WERI-Rb-1 (cell line): ENCODE data around the gene HIGD1C.

Experiments used
- DNase-seq: peaks from one replicate; pipeline ENCODE4 v3.0.0-alpha.2; 2020
- H3K27ac ChIP-seq: fragments of 250-450 bp; sonication (Bioruptor Pico); 2 replicates; pipeline ENCODE4 v1.5.1; 2020; ENCODE audit warnings: mild to moderate bottlenecking, moderate library complexity
- H3K27me3 ChIP-seq: fragments of 250-450 bp; sonication (Bioruptor Pico); 2 replicates; pipeline ENCODE4 v1.5.1; 2021; ENCODE audit warnings: mild to moderate bottlenecking, low read depth, moderate library complexity; ENCODE audit not compliant: insufficient read depth, severe bottlenecking
- H3K36me3 ChIP-seq: fragments of 250-450 bp; sonication (Bioruptor Pico); 2 replicates; pipeline ENCODE4 v1.5.1; 2020; ENCODE audit warnings: mild to moderate bottlenecking, moderate library complexity
- H3K4me3 ChIP-seq: 2 replicates; pipeline ENCODE4 v1.5.1; 2011; ENCODE audit warnings: low read depth, mild to moderate bottlenecking, control low read depth, low read length
- H3K9me3 ChIP-seq: fragments of 250-450 bp; sonication (Bioruptor Pico); 2 replicates; pipeline ENCODE4 v1.5.1; 2021; ENCODE audit warnings: mild to moderate bottlenecking, moderate library complexity; ENCODE audit not compliant: severe bottlenecking
- TF ChIP-seq, protein P1 (sequence below): IDR thresholded peaks from 2 replicates; pipeline ENCODE4 v1.5.1; 2011; ENCODE audit warnings: low read depth, mild to moderate bottlenecking, control low read depth, inconsistent platforms, low read length

The HIGD1C gene

DNA sequence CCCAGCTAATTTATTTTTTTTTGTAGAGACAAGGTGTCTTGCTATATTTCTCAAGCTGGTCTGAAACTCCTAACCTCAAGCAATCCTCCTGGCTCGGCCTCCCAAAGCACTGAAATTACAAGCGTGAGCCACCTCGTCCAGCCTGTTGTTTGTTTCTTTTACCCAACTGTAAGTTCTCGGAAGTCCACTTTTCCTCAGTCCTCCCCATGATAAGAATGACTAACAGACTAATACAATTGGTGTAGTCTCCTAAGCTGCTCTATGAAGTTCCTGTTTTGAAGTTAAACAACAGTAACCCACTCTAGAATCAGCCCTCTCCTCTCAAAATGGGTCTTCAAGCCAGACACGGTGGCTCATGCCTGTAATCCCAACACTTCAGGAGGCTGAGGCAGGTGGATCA is 36.5 kb downstream of the HIGD1C start:
- Histone ChIP-seq H3K36me3 (peaks cover 56% of the 10 kb centered on the region), H3K4me3 (no peak overlapping the region), H3K27me3 (no peaks in the 10 kb centered on the region), H3K27ac (no peak overlapping the region), H3K9me3 (no peaks in the 10 kb centered on the region)
- DNase-seq: no peak
- TF ChIP-seq, protein P1, sequence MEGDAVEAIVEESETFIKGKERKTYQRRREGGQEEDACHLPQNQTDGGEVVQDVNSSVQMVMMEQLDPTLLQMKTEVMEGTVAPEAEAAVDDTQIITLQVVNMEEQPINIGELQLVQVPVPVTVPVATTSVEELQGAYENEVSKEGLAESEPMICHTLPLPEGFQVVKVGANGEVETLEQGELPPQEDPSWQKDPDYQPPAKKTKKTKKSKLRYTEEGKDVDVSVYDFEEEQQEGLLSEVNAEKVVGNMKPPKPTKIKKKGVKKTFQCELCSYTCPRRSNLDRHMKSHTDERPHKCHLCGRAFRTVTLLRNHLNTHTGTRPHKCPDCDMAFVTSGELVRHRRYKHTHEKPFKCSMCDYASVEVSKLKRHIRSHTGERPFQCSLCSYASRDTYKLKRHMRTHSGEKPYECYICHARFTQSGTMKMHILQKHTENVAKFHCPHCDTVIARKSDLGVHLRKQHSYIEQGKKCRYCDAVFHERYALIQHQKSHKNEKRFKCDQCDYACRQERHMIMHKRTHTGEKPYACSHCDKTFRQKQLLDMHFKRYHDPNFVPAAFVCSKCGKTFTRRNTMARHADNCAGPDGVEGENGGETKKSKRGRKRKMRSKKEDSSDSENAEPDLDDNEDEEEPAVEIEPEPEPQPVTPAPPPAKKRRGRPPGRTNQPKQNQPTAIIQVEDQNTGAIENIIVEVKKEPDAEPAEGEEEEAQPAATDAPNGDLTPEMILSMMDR: no peak

DNA sequence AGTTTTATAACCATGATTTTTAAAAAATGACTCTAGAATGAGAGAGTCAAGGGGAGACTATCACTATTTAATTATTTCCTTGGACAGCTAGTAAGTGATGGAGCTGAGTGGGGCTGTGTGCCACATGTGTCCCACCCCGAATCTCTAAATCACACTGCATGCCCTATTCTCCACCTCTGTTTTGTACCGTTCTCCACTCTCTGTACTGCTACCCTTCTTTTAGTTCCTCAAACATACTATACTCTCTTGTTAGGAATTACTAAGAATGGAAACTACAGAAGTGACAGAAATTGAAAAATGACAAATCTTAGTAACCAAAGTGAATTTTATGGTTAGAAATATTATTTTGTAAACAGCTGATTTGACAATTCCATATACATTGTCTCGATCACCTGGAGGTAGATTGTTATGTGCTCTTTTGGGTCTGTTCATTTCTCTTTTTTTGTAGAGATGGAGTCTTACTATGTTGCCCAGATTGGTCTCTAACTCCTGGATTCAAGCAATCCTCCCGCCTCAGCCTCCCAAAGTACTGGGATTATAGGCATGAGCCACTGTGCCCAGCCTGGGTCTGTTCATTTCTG is 37.9 kb downstream of the HIGD1C start:
- no peak overlapping the region for H3K27ac ChIP-seq
- DNase-seq: no peak
- no peaks in the 10 kb centered on the region for H3K9me3 ChIP-seq
- no peak overlapping the region for H3K4me3 ChIP-seq
- H3K36me3 ChIP-seq: peaks cover 65% of the 10 kb centered on the region
- H3K27me3 ChIP-seq: no peaks in the 10 kb centered on the region
- TF ChIP-seq, protein P1: no peak

- TF ChIP-seq, protein P1: no peak
- no peaks in the 10 kb centered on the region for H3K9me3 ChIP-seq
- no peak overlapping the region for H3K4me3 ChIP-seq
- no peak overlapping the region for H3K27ac ChIP-seq
- no peaks in the 10 kb centered on the region for H3K27me3 ChIP-seq
- no peak for DNase-seq
- H3K36me3 ChIP-seq: peaks cover 71% of the 10 kb centered on the region
Observed at GRCh38 chr12:50990791-50991190, 38.4 kb downstream of the HIGD1C start.

- Histone ChIP-seq H3K27me3 (no peaks in the 10 kb centered on the region), H3K9me3 (no peaks in the 10 kb centered on the region), H3K27ac (no peak overlapping the region), H3K4me3 (no peak overlapping the region), H3K36me3 (peaks cover 73% of the 10 kb centered on the region)
- DNase-seq: no peak
- TF ChIP-seq, protein P1: no peak
Observed at GRCh38 chr12:50991291-50991690, 38.9 kb downstream of the HIGD1C start.

- peaks cover 77% of the 10 kb centered on the region for H3K36me3 ChIP-seq
- no peaks in the 10 kb centered on the region for H3K9me3 ChIP-seq
- H3K27ac ChIP-seq: no peak overlapping the region
- TF ChIP-seq, protein P1: no peak
- H3K4me3 ChIP-seq: no peak overlapping the region
- no peak for DNase-seq
- no peaks in the 10 kb centered on the region for H3K27me3 ChIP-seq
Observed at GRCh38 chr12:50992819-50993218, 40.5 kb downstream of the HIGD1C start.

GRCh38 chr12:50999093-50999492 is 46.7 kb downstream of the HIGD1C start:
- TF ChIP-seq, protein P1: no peak
- no peak overlapping the region for H3K4me3 ChIP-seq
- H3K27me3 ChIP-seq: no peaks in the 10 kb centered on the region
- DNase-seq: no peak
- H3K36me3 ChIP-seq: peaks cover 53% of the 10 kb centered on the region
- H3K27ac ChIP-seq: no peak overlapping the region
- H3K9me3 ChIP-seq: no peaks in the 10 kb centered on the region
